GM19468 (cell line): Measurements from ENCODE around the gene COL5A1.

Source experiments
- ATAC-seq: cut with Tn5 transposase; IDR thresholded peaks from one replicate; pipeline ENCODE4 v1.9.1; 2021; ENCODE audit warnings: mild to moderate bottlenecking, moderate library complexity, moderate number of reproducible peaks; ENCODE audit not compliant: unreplicated experiment; ENCODE audit errors: extremely low read depth

Gene COL5A1

DNA sequence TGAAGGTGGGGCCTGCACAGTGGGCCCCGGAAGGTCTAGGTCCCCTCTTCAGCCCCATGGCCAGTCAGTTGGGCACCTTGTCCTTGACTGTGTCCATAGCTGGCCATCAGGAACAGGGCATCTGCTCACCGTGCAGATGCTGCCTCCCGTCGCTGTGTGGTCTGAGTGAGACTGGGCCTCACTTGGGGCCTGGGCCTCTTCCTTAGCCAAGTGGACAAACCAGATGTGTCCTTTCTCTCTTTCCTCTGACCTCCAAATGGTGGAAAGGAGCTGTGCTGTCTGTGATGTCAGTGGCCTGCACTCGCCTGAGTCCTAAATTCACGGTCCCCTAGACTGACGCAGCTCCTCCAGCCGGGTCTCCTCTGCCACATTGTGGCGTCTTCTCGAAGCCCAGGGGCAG lies 114.5 kb downstream of the COL5A1 start:
- no peak for ATAC-seq

DNA sequence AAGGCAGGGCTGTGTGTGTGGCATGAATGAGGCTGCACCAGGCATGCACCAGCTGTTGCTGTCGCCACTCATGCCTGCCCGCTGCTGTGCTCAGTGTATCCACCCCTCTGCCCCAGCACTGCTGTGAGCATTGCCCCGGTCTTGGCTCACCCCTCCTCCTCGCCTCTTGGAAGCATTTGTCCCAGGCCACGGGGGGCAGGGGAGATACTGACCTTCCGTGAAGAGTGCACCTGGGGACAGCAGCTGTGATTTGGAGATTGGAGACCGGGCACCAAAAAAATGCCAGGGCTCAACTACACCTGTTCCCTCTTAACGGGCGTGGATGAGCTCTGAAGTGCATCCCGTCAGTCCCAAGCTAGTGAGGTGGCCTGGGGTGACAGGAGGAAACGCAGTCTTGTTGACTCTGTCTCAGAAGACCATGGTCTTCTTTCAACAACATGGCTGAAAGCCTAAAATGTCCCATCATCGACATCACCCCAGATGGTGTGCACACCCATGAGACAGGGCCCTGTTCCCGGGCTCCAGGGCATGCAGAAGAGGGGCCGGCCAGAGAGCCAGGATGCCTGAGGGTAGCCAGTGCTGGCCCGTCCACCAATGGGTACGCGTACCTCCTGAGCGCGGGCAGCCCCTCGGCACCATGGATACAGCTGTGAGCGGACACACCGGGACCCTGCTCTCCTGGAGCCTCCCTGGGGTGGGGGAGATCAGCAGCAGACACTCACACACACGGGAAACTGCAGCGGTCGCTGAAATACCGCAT lies 115.8 kb downstream of the COL5A1 start:
- no peak for ATAC-seq

DNA sequence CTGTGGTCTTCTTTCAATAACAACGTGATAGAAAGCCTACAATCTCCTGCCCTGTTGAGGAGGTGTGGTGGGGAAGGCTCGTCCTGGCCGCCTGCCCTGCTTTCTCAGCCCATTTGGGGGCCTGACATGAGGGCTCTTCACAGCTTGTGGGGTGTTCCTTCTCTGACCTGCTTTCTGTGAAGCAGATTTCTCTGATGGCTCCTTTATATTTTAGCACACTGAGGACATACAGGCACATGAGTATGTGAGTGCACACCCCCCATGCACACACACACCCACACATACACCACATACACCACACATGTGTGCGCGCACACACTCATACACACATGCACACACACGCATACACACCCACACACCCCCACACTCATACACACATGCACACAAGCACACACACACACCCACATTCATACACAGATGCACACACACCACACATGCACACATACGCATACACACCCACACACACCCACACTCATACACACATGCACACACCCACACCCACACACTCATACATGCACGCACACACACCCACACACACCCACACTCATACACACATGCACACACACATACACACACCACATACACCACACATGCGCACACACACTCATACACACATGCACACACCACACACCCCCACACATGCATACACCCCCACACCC lies 117.5 kb downstream of the COL5A1 start:
- no peak for ATAC-seq

DNA sequence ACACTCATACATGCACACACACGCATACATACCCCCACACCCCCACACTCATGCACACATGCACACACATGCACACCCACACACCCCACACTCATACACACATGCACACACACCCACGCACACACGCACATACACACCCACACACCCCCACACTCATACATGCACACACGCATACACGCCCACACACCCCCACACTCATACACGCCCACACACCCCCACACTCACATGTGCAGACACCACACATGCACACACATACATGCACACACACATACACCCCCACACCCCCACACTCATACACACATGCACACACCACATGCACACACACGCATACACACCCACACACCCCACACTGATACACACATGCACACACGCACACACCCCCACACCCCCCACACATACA lies 118.3 kb downstream of the COL5A1 start:
- ATAC-seq = no peak

DNA sequence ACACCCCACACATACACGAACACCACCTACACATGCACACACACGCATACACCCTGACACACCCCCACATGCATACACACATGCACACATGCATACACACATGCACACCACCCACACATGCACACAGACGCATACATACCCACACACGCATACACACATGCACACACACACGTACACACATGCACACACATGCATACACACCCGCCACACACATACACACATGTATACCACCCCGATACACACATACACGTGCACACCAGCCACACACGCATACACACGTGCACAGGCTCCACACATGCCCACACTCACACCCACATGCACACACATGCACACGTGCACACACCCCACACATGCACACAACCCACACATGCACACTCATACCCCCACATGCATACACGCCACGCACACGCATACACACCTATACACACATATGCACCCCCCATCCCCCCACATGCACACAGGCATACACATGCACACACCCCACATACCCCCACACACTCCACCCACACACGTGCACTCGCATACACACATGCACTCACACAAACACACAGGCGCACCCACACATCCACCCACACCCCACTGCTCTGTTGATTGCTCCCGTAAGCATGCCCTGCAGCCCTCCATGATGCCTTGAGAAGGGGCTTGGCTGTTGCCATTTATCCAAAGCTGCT lies 119.3 kb downstream of the COL5A1 start:
- ATAC-seq = no peak

DNA sequence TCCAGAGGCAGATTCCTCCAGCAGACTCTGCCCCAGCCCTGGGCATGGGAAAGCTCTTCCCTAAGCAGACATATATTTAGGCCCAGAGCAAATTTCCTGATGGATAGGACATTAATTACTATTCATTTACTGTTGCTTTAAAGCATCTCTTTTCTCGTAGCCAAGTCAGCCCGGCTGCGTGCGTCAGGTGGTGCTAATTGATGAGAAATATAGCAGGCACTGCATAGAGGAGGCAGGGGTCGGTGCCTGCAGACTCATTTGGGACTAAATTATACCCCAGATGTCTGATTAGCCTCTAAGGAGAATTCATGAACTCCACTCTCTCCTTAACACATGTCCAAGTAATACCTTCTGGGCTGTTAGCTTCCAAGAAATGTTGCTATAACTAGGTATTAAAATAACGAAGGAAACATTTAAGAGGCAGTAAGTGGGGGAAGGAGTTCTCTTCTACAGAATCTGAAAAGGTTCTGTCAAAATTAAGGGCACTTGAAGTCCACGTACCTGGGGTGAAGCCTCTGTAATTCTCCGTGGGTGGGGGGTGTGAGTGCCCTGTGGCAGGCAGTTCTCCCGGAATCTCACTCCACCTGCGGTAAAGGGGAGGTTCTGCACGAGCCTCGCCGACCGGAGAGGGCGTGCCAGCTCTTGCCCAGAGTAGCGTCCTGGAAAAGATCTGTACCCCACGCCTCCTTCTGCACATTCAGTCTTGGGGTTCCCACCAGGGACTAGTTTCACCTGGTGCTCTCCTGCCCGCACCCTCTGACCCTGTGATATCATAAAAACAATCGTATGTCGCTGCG lies 123.1 kb downstream of the COL5A1 start:
- no peak for ATAC-seq

DNA sequence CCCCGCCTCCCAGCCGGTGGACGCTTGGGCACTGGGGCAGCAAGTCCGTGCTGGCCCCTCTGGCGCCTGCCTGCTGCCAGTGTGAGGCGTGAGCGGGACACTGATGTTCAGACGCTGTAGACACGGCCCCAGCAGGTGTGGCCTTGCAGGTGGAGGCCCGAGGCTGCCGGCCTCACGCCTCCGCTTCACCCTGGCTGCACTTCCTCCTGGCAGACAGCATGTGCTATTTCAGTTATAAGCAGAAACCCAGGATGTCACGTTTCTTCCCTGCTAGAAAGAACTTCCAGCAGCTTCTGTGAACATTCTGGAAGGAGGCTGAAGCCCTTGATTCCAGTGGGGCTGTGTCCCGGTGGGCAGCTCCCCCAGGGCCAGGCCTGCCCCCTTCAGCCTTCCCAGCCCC lies 124.2 kb downstream of the COL5A1 start:
- no peak for ATAC-seq

DNA sequence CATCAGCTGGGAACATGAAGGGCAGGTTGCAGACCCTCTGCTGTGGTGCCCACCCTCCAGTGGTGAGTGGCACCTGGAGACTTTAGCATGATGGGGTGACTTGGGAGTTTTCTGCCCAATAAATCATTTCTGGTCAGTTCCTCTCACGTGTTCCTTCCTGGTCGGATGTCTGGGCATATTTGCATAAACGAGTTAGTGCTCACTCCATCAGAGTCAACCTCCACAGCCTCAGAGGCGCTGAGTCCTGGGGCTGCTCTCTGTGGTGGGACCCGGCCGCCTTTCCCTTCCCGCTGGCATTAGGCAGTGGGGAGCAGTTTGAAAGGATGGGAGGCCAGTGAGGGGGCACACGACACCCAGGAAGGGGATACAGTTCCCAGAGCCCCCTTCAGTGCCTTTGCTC lies 125.0 kb downstream of the COL5A1 start:
- no peak for ATAC-seq

DNA sequence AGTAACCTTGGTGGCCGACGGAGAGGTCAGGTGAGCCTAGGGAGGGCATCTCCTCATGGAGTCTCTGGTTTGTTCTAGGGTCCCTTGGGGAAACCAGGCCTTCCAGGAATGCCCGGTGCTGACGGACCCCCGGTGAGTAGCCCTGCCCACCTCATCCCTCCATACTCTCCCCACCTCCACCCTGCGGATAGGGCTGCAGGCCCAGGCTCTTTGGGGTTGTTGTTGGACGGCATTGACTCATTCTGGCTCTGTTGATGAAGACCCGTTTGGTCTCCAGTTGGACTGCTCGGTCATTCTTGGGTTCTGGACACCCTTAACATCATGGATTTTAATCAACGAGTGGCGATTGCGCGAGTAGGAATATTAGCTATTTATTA lies 126.7 kb downstream of the COL5A1 start:
- no peak for ATAC-seq

DNA sequence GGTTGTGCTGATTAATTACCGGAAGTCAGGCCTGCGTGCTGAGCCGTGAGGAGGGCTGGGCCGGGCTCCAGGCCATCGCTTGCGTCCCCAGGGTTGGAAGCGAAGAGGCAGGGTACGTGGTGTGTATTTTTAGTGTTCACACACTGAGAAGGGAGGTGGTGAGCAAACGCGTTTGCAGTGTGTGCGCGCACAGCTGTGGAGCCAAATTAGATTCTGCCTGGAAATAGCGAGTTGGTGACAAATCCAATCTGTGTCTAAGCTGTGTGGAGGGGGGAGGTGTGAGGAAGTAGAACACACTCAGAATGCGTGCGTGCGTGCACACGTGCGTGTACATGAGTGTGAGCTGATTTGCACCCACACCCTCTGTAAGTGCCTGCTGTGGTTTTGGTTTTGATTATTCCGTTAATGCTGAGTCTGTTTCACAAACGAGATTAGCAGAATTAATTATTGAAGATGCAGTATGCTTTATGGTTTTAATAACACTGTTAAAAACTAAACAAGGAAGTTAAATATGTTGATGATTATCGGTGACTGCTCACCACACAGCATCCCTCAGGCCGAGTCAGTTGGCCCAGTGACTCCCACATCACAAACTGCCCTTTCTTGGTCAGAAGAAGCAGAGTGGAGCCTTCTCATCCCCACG lies 127.2 kb downstream of the COL5A1 start:
- ATAC-seq = no peak

DNA sequence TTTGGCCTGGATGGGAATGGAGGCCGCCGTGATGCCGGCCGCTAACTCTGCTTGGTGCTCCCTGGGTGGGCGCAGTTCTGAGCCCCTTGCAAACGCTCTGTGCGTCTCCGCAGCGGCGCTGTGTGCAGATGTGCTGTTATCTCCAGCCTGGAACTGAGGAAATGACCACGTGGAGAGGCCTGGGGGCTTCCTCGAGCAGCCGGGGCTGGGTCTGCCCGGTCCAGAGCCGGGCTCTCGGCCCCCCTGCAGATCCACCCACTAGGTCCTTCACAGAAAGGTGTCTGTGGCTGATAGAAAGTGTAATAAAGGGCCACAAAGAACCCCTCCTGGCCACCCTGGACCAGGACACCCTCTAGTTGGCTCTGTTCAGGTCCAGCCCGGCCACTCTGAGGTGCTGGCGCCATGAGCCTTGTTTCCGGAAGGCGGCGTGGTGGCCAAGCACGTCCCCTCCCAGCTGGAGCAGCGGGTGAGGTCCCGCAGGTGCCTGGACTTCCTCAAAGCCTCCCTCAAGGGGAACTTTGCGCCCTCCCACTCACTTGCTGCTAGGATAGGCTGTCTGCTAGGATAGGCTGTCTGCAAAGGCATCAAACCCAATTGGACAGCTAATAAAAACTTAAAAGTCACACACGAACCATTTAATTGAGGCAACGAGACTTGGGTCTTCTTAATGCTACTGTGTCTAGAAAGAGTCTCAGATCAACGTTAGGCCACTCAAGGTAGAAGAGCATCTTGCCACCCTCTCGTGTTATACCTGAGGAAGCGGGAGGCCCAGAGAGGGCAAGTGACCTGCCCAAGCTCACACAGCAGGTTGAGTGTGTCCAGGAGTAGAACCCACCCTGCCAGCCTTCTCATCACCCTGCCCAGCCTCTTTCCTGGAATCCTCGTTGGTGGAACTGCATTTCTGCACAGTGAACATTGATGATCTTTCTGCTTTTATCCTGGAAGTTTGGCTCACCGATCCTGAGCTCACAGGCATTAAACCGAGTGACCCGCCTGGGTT lies 129.7 kb downstream of the COL5A1 start:
- no peak for ATAC-seq

DNA sequence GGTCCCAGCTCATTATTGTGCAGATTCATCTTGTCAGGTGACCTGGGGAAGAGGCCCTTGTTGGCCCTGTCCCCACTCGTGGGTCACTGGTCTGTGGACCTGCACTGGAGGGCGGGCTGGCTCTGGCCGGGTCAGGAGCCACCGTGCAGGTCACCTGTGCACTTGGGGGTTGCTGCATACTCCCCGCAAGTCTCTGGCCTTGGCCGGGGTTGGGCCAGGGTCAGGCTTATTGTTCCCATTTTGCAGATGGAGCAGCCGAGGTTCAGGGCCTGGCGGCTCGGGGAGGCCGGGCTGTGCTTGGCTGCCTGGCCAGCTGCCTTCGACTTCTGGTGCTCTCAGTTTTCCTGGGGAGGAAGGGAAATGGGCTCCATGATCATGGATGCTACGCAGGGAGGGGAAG lies 130.7 kb downstream of the COL5A1 start:
- ATAC-seq = no peak

DNA sequence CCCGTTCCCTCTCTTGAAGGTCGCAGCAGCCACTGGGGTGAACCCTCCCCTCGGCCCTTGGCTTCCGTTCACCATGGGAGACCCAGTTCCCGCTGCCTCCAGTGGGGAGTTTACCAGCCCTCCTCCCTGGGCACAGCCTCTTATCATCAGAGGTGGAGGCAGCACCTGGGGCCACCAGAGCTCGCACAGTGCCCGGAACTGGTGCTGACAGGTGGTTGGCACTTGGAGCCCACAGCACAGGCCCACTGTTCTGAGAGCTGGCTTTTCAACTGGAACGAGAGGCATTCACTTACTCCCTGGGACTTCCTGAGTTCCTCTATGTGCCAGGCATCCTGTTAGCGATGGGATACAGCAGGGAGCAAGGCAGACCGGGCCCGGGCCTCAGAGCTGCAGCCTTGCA lies 132.2 kb downstream of the COL5A1 start:
- no peak for ATAC-seq

DNA sequence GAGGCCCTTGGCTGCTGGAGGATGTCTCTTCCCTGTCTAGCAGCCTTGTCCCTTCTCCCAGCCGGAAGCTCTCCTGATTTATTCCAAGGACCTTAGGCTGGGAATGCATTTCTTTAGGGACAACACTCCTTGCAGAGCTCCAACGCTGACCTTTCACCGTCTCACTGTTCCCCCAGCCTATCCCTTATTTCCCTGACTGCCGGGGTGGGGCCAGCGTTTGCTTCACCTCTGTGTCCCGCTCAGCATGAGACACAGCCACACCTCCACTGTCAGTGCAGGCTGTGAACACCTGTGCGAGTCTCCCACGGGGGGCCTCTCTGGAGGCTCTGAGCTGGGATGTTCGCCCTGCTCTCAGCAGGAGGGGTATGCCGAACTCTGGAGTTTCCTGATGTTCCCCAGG lies 132.8 kb downstream of the COL5A1 start:
- no peak for ATAC-seq

DNA sequence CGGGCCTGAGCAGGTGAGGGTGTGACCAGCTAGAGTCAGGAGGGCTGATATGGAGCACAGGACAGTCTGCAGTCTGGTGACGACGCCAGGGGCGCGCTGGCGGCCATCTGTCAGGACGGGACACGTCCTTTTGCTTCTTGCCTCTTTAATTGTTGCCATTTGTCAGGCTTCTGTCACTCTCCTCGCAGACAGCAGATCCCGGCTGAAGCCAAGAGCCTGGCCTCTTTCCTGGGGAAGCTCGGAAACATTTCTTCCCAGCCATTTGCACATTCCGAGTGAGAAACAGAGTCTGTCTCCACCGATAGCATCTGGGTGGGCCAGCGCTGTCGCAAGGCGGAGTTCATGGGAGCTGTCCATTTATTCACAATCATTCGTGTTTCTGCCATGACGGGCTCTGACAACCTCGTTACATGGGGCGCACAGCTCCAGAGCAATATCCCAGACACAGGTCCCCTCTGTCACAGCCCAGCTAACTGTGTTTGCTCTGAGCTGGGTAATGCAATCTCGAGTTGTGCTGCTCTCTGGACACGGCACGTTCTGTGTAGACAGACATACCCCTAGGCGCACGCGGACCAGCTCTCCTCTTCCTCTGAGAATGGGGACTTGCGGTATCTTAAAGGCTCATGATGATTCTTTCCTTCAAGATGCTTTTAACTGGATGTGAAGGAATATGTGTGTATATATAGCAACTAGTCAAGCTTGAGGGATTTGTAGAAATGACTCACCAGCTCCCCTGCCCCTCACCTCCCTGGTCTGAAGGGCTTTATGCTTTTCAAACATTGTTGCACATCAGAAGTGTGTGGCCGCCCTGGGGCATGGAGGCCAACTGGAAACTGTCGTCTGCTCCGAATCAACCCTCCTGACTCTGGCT lies 133.7 kb downstream of the COL5A1 start:
- no peak for ATAC-seq

DNA sequence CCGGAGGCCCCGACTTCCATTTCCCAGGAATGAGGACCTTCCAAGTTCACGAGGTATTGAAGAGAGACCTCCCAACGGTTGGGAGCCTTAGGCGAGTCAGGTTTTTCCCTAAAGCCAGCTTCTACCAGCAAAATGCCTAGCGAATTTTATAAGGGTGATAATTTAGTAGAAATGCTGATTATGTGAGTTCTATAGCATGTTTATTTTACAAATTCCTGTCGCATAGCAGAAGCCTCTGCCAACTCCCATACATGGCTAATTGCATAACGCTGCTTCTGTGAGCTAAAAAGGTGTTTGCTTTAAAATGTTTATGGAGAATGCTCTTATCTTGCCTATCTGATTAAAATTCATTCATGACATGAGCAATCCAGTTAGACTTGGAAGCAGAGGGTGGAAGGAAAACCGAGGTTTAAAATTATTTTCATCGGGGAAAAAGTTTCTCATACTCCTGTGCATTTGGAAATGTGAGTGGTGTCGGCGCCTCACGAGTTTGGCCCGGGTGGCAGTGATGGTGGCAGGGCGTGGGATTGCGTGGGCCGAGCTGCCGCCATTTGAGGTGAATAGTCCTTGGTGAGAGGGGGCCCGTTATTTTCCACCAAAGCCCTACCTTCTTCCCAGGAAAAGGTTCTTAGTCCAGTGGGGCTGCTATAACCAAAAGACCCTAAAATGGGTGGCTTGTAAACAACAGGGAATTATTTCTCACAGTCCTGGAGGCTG lies 134.6 kb downstream of the COL5A1 start:
- no peak for ATAC-seq

DNA sequence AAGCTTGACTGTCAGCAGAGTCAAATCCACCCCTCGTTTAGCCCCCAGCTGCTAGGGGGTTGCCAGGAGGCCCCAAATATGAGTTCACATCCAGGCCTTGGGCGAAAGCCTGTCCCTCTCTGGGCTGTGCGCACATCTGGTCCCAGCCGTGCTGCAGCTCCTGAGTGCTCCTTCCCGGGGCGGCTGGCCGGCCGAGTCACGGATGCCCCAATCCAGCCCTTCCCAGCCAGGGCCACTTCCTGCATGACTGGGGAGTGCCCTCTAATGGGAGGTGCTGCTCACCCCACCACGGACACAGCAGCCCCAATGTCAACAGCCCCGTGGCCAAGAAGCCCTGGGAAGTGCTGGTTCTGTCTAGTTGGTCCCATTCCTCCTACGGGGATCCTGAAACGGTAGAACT lies 135.6 kb downstream of the COL5A1 start:
- ATAC-seq = no peak

DNA sequence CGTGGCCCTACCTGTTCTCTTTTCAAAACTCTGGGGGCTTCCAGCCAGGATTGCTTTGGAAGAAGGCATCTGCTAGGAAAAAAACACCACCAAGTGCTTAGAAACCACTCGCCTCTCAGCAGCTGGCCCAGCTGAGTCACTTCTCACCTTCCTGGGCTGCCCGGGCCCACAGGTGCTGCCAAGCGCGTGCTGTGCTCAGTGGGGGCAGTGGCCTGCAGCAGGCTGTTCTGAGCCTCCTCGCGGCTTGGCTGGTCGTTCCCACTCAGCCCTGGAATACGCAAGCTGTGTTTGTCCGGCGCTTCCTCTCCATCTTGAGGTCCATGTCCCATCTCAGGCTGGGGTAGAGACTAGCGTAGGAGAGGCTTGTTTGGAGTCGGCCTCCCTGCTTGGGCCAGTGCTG lies 136.6 kb downstream of the COL5A1 start:
- ATAC-seq = no peak
